Tibial nerve (tissue), 4 donors: ENCODE data around the gene MTCH1. TPM values are rescaled to one million over a fixed set of nuclear protein-coding genes. Genes with fewer than 3 reads are reported as not detected.

ENCODE experiments used
- DNase-seq, 2 donors: peaks; one replicate each; pipeline ENCODE4 v3.0.0-alpha.2; 2019; ENCODE audit warnings: low spot score in 2 of 2
- H3K27ac ChIP-seq, 4 donors: fragments of 200-600 bp; sonication (generic) in 3 of 4; one replicate each; pipeline ENCODE4 v1.5.1; 2017 to 2019; ENCODE audit warnings: mild to moderate bottlenecking in 1 of 4
- H3K27me3 ChIP-seq, 2 donors: fragments of 200-600 bp; sonication (generic) in 1 of 2; one replicate each; pipeline versions ENCODE4 v1.5.1 to v1.6.0; 2017 to 2019
- H3K36me3 ChIP-seq, 3 donors: fragments of 200-600 bp; sonication (generic); one replicate each; pipeline ENCODE4 v1.5.1; 2018 to 2019
- H3K4me1 ChIP-seq, 4 donors: fragments of 200-600 bp; sonication (generic) in 3 of 4; one replicate each; pipeline ENCODE4 v1.5.1; 2017 to 2019
- H3K4me3 ChIP-seq, 4 donors: fragments of 200-600 bp; sonication (generic) in 3 of 4; one replicate each; pipeline ENCODE4 v1.5.1; 2017 to 2019; ENCODE audit warnings: mild to moderate bottlenecking in 1 of 4, moderate library complexity in 1 of 4
- H3K9me3 ChIP-seq, 4 donors: fragments of 200-600 bp; sonication (generic) in 3 of 4; one replicate each; pipeline ENCODE4 v1.5.1; 2017 to 2019
- CTCF ChIP-seq, 5 experiments: fragments of 200-600 bp in 3 of 5; fragments of 450-650 bp in 2 of 5; sonication (generic) in 3 of 5; IDR thresholded peaks; one replicate each; pipeline ENCODE4 v1.5.1; 2016 to 2019; ENCODE audit warnings: antibody characterized with exemption in 5 of 5, mild to moderate bottlenecking in 3 of 5, moderate library complexity in 2 of 5
- EP300 ChIP-seq, 2 donors: sonication (generic); formaldehyde crosslinking; IDR thresholded peaks; one replicate each; pipeline ENCODE4 v1.6.1; 2017; ENCODE audit warnings: antibody characterized with exemption in 2 of 2, mild to moderate bottlenecking in 1 of 2
- POLR2A ChIP-seq, 2 donors: fragments of 450-650 bp; IDR thresholded peaks; one replicate each; pipeline ENCODE4 v1.6.1; 2017; ENCODE audit warnings: antibody characterized with exemption in 2 of 2, mild to moderate bottlenecking in 2 of 2, moderate library complexity in 2 of 2
- WGBS, 2 donors: methylation state at CpG; one replicate each; pipeline ENCODE4 v1.1.5; 2018; 5-methylcytosine and 5-hydroxymethylcytosine counted together
- total RNA-seq, 4 donors: library from RNA; depleted of rRNA; stranded (reverse); fragments of >200 nt; gene quantifications; one replicate each; pipeline ENCODE4 v1.1.0, GENCODE V29; 2016

Gene MTCH1
- total RNA-seq, 4 donors from 2014 or later, result 277 to 347 (median 301) TPM

GRCh38 chr6:37011656-37012378, 25.8 kb upstream of the MTCH1 start:
- Histone ChIP-seq H3K27me3 (no peaks in the 10 kb centered on the region), H3K4me3 (no peak overlapping the region), H3K9me3 (no peaks in the 10 kb centered on the region), H3K36me3 (no peaks in the 10 kb centered on the region), H3K27ac (no peak overlapping the region), H3K4me1 (no peaks in the 10 kb centered on the region)
- DNase-seq, result peak in 1 of 2 donors; percentile 37
- 76 to 80% methylated on average over 11 of the region's 11 CpGs for WGBS, 2 donors
- TF ChIP-seq POLR2A (IDR thresholded peaks at IDR 0.05) (no peak), EP300 (IDR thresholded peaks at IDR 0.05) (peak in 1 of 2 donors; percentile 41), CTCF (IDR thresholded peaks at IDR 0.05) (no peak)

GRCh38 chr6:37010402-37010892, 24.5 kb upstream of the MTCH1 start:
- Histone ChIP-seq H3K9me3 (no peaks in the 10 kb centered on the region), H3K27ac (no peak overlapping the region), H3K4me3 (no peak overlapping the region), H3K4me1 (no peaks in the 10 kb centered on the region), H3K36me3 (no peaks in the 10 kb centered on the region), H3K27me3 (no peaks in the 10 kb centered on the region)
- TF ChIP-seq CTCF (IDR thresholded peaks at IDR 0.05) (no peak), EP300 (IDR thresholded peaks at IDR 0.05) (no peak), POLR2A (IDR thresholded peaks at IDR 0.05) (no peak)
- no peak for DNase-seq
- WGBS, 2 donors, result 86 to 91% methylated on average over 10 of the region's 10 CpGs

GRCh38 chr6:37008484-37009465, 22.8 kb upstream of the MTCH1 start:
- DNase-seq, result no peak
- peak overlapping the region in 1 of 4 donors; percentile 48 for H3K4me3 ChIP-seq
- WGBS, 2 donors, result 82 to 83% methylated on average over 11 of the region's 15 CpGs
- TF ChIP-seq POLR2A (IDR thresholded peaks at IDR 0.05) (peak in 1 of 2 donors; percentile 2), CTCF (IDR thresholded peaks at IDR 0.05) (no peak), EP300 (IDR thresholded peaks at IDR 0.05) (peak in 1 of 2 donors; percentile 37)
- no peaks in the 10 kb centered on the region for H3K9me3 ChIP-seq
- H3K27ac ChIP-seq, result no peak overlapping the region
- H3K4me1 ChIP-seq, result no peaks in the 10 kb centered on the region
- H3K36me3 ChIP-seq, result no peaks in the 10 kb centered on the region
- H3K27me3 ChIP-seq, result no peaks in the 10 kb centered on the region

GRCh38 chr6:37007340-37008043, 21.5 kb upstream of the MTCH1 start:
- H3K9me3 ChIP-seq, result no peaks in the 10 kb centered on the region
- no peaks in the 10 kb centered on the region for H3K4me1 ChIP-seq
- peak overlapping the region in 3 of 4 donors; percentile 30 to 48 (median 42) for H3K4me3 ChIP-seq
- H3K27me3 ChIP-seq, result no peaks in the 10 kb centered on the region
- H3K27ac ChIP-seq, result peak overlapping the region in 2 of 4 donors; percentile 36 to 40
- DNase-seq, result peak in 1 of 2 donors; percentile 20
- 69 to 72% methylated on average over 8 to 12 of the region's 12 CpGs for WGBS, 2 donors
- TF ChIP-seq POLR2A (IDR thresholded peaks at IDR 0.05) (no peak), EP300 (IDR thresholded peaks at IDR 0.05) (peak in 1 of 2 donors; percentile 33)
- no peaks in the 10 kb centered on the region for H3K36me3 ChIP-seq

- no peaks in the 10 kb centered on the region for H3K4me1 ChIP-seq
- no peaks in the 10 kb centered on the region for H3K36me3 ChIP-seq
- no peaks in the 10 kb centered on the region for H3K9me3 ChIP-seq
- H3K27me3 ChIP-seq, result no peaks in the 10 kb centered on the region
- 65 to 73% methylated on average over 5 of the region's 5 CpGs for WGBS, 2 donors
- no peak for TF ChIP-seq EP300 (IDR thresholded peaks at IDR 0.05)
- TF ChIP-seq CTCF (IDR thresholded peaks at IDR 0.05), result no peak
- no peak for TF ChIP-seq POLR2A (IDR thresholded peaks at IDR 0.05)
- H3K27ac ChIP-seq, result peak overlapping the region in 2 of 4 donors; percentile 36 to 40
- DNase-seq, result no peak
- H3K4me3 ChIP-seq, result peak overlapping the region; percentile 7 to 48 (median 36)
Measured at GRCh38 chr6:37006793-37007339, 20.9 kb upstream of the MTCH1 start.
